Measurements from ENCODE around the gene UBE2C.

UBE2C gene

DNA sequence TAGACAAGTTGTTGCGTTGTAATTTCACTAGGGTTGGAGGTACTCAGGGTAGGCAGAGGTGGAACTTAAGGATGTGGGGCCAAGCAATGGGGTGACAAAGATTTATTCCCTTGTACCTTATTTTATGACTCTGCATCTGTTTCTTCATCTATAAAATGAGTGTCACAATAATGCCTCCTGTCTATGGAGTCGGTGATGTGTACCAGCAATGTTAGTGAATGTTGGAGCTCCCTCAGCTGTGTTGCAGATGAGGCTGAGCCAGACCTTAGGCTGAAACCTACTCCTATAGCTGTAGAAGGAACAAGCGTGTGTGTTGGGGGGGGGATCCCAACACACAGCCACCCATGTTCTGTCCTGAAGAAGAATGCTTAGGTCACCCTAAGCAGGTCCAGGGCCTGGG, 4.5 kb downstream of the UBE2C start:
- H3K4me3 ChIP-seq (ENCODE audit: low read depth, low read length), result no peak overlapping the region
- no peak for DNase-seq (ENCODE audit: low read depth)
- TF ChIP-seq, protein P1, sequence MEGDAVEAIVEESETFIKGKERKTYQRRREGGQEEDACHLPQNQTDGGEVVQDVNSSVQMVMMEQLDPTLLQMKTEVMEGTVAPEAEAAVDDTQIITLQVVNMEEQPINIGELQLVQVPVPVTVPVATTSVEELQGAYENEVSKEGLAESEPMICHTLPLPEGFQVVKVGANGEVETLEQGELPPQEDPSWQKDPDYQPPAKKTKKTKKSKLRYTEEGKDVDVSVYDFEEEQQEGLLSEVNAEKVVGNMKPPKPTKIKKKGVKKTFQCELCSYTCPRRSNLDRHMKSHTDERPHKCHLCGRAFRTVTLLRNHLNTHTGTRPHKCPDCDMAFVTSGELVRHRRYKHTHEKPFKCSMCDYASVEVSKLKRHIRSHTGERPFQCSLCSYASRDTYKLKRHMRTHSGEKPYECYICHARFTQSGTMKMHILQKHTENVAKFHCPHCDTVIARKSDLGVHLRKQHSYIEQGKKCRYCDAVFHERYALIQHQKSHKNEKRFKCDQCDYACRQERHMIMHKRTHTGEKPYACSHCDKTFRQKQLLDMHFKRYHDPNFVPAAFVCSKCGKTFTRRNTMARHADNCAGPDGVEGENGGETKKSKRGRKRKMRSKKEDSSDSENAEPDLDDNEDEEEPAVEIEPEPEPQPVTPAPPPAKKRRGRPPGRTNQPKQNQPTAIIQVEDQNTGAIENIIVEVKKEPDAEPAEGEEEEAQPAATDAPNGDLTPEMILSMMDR (IDR thresholded peaks at IDR 0.05; ENCODE audit: low read depth, low read length, missing control alignments), result no peak

DNA sequence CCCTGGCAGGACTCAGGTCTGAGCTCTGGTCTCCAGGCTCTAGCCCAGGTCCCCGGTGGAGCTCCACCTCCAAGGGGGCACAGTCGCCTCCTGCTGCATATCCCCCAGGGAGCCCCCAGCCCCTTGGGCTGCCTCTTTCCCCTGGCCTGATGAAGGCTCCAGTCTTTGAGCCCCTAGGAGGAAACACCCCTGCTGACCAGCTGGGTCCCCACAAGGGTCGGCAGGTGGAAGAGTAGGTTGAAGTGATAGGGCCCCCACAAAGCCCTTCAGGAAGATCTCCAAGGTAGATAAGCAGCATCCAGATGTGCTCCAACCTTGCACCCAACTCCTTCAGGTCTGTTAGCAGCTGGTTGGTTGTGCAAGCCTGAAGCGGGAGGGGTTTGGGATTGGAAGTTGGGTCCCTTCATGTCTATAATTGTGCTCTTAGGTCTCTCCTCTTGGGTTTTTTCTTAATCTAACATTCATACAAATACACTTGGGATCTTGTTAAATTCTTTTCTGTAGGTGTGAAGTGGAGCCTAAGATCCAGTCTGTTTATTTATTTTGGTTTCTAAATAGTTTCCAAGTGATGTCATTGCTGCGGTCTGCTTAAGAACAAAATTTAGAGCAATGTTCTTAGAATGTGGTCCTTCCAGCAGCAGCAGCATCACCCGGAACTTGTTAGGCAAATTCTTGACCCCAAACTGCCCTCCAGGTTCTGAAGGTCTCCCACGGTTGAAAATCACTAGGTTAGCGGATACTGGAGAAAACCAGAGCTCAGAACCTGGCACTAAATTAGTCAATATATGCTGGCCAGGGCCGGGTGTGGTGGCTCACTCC, 5.1 kb downstream of the UBE2C start:
- TF ChIP-seq, protein P1 (IDR thresholded peaks at IDR 0.05; ENCODE audit: low read depth, low read length, missing control alignments), result no peak
- H3K4me3 ChIP-seq (ENCODE audit: low read depth, low read length), result no peak overlapping the region
- DNase-seq (ENCODE audit: low read depth), result no peak

DNA sequence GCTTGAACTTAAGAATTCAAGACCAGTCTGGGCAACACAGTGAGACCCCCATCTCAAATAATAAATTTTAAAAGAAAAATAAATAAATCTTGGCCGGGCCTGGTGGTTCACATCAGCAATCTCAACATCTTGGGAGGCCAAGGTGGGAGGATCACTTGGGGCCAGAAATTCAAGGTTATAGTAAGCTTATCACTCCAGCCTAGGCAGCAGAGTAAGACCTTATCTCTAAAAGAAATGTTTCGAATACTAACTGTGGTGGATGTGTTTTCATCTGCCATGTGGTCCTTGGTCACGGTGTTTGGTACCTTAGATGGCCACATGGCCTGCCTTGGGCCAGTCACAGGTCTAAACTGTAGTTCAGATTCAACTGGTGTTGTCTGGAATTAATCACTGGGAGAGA, 5.8 kb downstream of the UBE2C start:
- H3K4me3 ChIP-seq (ENCODE audit: low read depth, low read length), result no peak overlapping the region
- TF ChIP-seq, protein P1 (IDR thresholded peaks at IDR 0.05; ENCODE audit: low read depth, low read length, missing control alignments), result no peak
- no peak for DNase-seq (ENCODE audit: low read depth)

DNA sequence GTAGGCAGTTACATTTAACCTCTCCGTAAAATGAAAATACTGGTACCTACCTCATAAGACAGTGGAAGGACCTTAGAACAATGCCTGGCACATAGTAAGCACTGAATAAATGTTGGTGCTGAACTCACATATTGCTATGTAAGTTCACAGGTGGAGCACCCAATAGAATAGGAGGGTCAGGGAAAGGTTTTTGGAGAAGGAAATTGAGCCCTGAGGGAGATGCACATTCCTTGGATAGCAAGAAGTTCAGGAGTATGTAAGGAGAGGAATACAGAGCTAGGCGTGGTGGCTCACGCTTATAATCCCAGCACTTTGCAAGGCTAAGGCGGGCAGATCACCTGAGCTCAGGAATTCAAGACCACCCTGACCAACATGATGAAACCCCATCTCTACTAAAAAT, 7.0 kb downstream of the UBE2C start:
- no peak for DNase-seq (ENCODE audit: low read depth)
- H3K4me3 ChIP-seq (ENCODE audit: low read depth, low read length), result no peak overlapping the region
- TF ChIP-seq, protein P1 (IDR thresholded peaks at IDR 0.05; ENCODE audit: low read depth, low read length, missing control alignments), result no peak

DNA sequence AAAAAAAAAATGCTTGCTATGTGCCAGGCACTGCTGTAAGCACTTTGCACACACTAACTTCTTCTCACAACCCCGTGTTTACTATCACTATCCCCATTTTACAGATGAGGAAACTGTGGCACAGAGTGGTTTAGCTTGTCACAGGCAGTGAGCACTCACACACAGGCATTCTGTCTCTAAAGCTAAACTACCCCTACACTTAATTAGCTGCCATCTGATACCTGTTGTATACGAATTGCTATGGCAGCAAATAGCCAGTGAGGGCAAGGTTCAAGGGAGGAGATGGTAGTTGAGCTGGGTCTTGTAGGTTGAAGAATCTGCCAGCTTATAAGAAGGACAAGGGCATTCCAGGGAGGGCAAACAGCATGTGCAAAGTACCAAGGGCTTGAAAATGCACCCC, 9.5 kb downstream of the UBE2C start:
- TF ChIP-seq, protein P1 (IDR thresholded peaks at IDR 0.05; ENCODE audit: low read depth, low read length, missing control alignments), result no peak
- no peak for DNase-seq (ENCODE audit: low read depth)
- no peak overlapping the region for H3K4me3 ChIP-seq (ENCODE audit: low read depth, low read length)

DNA sequence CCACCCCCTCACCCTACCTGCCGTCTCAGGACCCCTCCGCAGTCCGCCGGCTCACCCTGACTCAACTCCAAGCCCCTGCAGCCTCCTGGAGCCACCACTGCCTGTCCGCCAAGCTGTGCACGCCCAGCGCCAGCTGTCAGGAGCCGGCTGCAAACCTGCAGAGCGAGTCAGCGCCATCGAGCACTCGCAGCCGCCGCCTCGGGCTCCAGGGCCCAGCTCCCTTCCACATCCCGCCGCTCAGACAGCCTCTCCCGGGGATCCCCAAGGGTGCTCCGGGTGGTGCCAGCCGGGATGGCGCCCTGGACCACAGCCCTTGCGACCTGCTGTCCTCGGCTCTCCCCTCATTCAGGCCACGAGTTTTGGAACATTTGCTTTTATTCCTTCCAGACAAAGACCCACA, 10.4 kb downstream of the UBE2C start:
- DNase-seq (ENCODE audit: low read depth), result no peak
- TF ChIP-seq, protein P1 (IDR thresholded peaks at IDR 0.05; ENCODE audit: low read depth, low read length, missing control alignments), result no peak
- H3K4me3 ChIP-seq (ENCODE audit: low read depth, low read length), result no peak overlapping the region

Data from GM12864 (cell line).